ENCODE data around the gene MIOX. TPM values are rescaled to one million over a fixed set of nuclear protein-coding genes. Genes with fewer than 3 reads are reported as not detected.

Gene MIOX
- total and polyA plus RNA-seq, 2 donors (not counting 3 experiments of a cell fraction or from before 2014, with no cell fraction given) = not detected

DNA sequence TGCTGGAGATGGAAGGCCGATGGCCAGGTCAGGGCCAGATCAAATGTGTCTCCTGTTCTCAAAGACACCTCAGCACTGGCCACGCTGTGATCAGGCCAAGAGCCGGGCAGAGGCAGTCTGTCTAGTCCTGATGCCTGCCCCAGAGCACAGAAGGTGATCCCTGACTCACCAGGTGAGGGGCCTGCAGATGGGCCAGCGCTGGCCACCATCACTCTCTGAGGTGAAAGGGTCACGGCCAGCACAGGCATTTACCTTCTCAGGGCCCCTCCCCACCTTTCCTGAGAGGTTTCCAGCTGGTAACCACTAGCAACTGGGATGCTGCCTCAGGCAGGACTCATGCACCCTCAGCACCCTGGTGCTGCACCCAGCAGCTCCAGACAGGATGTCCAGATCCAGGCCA lies 14.7 kb upstream of the MIOX start:
- no TSS peak for BruUV-seq (replicated peaks)
- no peaks in the 10 kb centered on the region for H3K9me1 ChIP-seq (replicated peaks; ENCODE audit: control insufficient read depth, extremely low read depth, insufficient read depth, low read length)
- peaks cover 17% of the 10 kb centered on the region for H3K4me1 ChIP-seq (ENCODE audit: control insufficient read depth, extremely low read depth, insufficient read depth, low read length)
- CTCF ChIA-PET = no interaction called here
- H3K4me2 ChIP-seq (ENCODE audit: insufficient read depth, low read length) = no peak overlapping the region
- no peak for TF ChIP-seq EZH2 (IDR thresholded peaks at IDR 0.05; ENCODE audit: borderline replicate concordance, low read depth, low read length, severe bottlenecking)
- no peak for TF ChIP-seq GATA2 (IDR thresholded peaks at IDR 0.05; ENCODE audit: insufficient read depth, insufficient read length, low read depth, low read length)
- TF ChIP-seq MAX (IDR thresholded peaks at IDR 0.05; ENCODE audit: insufficient read depth, insufficient read length) = no peak
- no peak for TF ChIP-seq FOS (IDR thresholded peaks at IDR 0.05; ENCODE audit: borderline replicate concordance, insufficient read depth, low read length)
- TF ChIP-seq CTCF (IDR thresholded peaks at IDR 0.05; ENCODE audit: extremely low read depth in 1 of 2, insufficient read depth in 1 of 2, low read depth in 1 of 2, low read length in 2 of 2) = no peak
- no peak for TF ChIP-seq POLR2AphosphoS5 (IDR thresholded peaks at IDR 0.05; ENCODE audit: insufficient read depth, low read depth, low read length)
- TF ChIP-seq JUN (IDR thresholded peaks at IDR 0.05; ENCODE audit: borderline replicate concordance, insufficient read depth, insufficient read length, low read depth) = no peak
- TF ChIP-seq MYC (IDR thresholded peaks at IDR 0.05; ENCODE audit: low read depth, low read length) = no peak
- TF ChIP-seq POLR2A (IDR thresholded peaks at IDR 0.05; ENCODE audit: low read depth, low read length) = no peak
- no peak overlapping the region for H3K9ac ChIP-seq (replicated peaks; ENCODE audit: extremely low read depth, insufficient read depth, low read length)
- H3K9me3 ChIP-seq (replicated peaks; ENCODE audit: control insufficient read depth, insufficient read depth, low read length) = no peaks in the 10 kb centered on the region
- POLR2A ChIA-PET = no interaction called here
- DNase-seq (ENCODE audit: low read depth, low spot score) (no peak), FAIRE-seq (no peak)
- intact Hi-C loops (cut with micrococcal nuclease) (no loop called here), dilution Hi-C loops (cut with MboI; ENCODE audit: extremely low pct_ligation_motif_present, low sequenced_read_pairs) (no loop called here)
- H3K36me3 ChIP-seq (ENCODE audit: control insufficient read depth in 2 of 2, extremely low read depth in 1 of 2, insufficient read depth in 2 of 2, low read length in 2 of 2) = peaks cover 0 to 5% of the 10 kb centered on the region in 2 experiments
- H3K27ac ChIP-seq (ENCODE audit: insufficient read depth, low read depth, low read length) = no peak overlapping the region
- H3K79me2 ChIP-seq (ENCODE audit: control insufficient read depth, insufficient read depth, low read length) = peaks cover 65% of the 10 kb centered on the region
- H4K20me1 ChIP-seq (replicated peaks; ENCODE audit: control insufficient read depth, extremely low read depth, insufficient read depth, low read length) = peaks cover 3% of the 10 kb centered on the region
- H3K27me3 ChIP-seq (ENCODE audit: control insufficient read depth in 2 of 2, insufficient read depth in 2 of 2, low read length in 2 of 2) = no peaks in the 10 kb centered on the region
- H3K4me3 ChIP-seq (replicated peaks in 1 of 3; ENCODE audit: insufficient read depth in 1 of 3, low read depth in 1 of 3, low read length in 3 of 3) = no peak overlapping the region
- no peak overlapping the region for H2AFZ ChIP-seq (ENCODE audit: low read depth, low read length)
